OCI-LY1 (cell line): Measurements from ENCODE around the gene MACROD2.

Experiments
- H2AFZ ChIP-seq: fragments of 200-600 bp; sonication (generic), shearing (Covaris generic); 2 replicates; pipeline ENCODE4 v1.6.0; 2014; ENCODE audit warnings: antibody characterized with exemption, mild to moderate bottlenecking, low read length
- H3F3A ChIP-seq: fragments of 200-600 bp; sonication (generic), shearing (Covaris generic); 2 replicates; pipeline ENCODE4 v1.6.0; 2014; ENCODE audit warnings: mild to moderate bottlenecking, antibody characterized with exemption, low read length, moderate library complexity; ENCODE audit not compliant: insufficient read depth
- H3K27ac ChIP-seq: fragments of 200-600 bp; sonication (generic); 2 replicates; pipeline ENCODE4 v1.5.1; 2014; ENCODE audit warnings: low read length, mixed run types, mild to moderate bottlenecking, low read depth; ENCODE audit not compliant: poor library complexity, severe bottlenecking
- H3K27me3 ChIP-seq: fragments of 200-600 bp; sonication (generic); 2 replicates; pipeline ENCODE4 v1.6.0; 2014; ENCODE audit warnings: antibody characterized with exemption, mild to moderate bottlenecking, low read length, moderate library complexity; ENCODE audit not compliant: insufficient read depth
- H3K36me3 ChIP-seq: fragments of 200-600 bp; sonication (generic); 2 replicates; pipeline ENCODE4 v1.6.1; 2014; ENCODE audit warnings: mild to moderate bottlenecking, antibody characterized with exemption, low read length, moderate library complexity, mixed read lengths; ENCODE audit not compliant: insufficient read depth
- H3K4me1 ChIP-seq: fragments of 200-600 bp; sonication (generic); 2 replicates; pipeline ENCODE4 v1.5.1; 2014; ENCODE audit warnings: mild to moderate bottlenecking, low read length, moderate library complexity; ENCODE audit not compliant: insufficient read depth, severe bottlenecking
- H3K4me2 ChIP-seq: fragments of 200-600 bp; sonication (generic), shearing (Covaris generic); 2 replicates; pipeline ENCODE4 v1.6.1; 2014; ENCODE audit warnings: low read length
- H3K4me3 ChIP-seq: fragments of 200-600 bp; sonication (generic); 2 replicates; pipeline ENCODE4 v1.5.1; 2014; ENCODE audit warnings: low read length, low read depth, mild to moderate bottlenecking, mixed read lengths; ENCODE audit not compliant: poor library complexity, severe bottlenecking
- H3K79me2 ChIP-seq: fragments of 200-600 bp; shearing (Covaris generic); 2 replicates; pipeline ENCODE4 v1.6.1; 2016; ENCODE audit warnings: mixed run types, low read length, mixed read lengths; ENCODE audit not compliant: insufficient read depth
- H3K9ac ChIP-seq: fragments of 200-600 bp; sonication (generic), shearing (Covaris generic); 2 replicates; pipeline ENCODE4 v1.6.1; 2014; ENCODE audit warnings: mild to moderate bottlenecking, low read length, mixed read lengths
- H3K9me2 ChIP-seq: fragments of 200-600 bp; sonication (generic), shearing (Covaris generic); 2 replicates; pipeline ENCODE4 v1.6.1; 2014; ENCODE audit warnings: low read depth, mild to moderate bottlenecking, low read length, mixed read lengths
- H3K9me3 ChIP-seq: fragments of 200-600 bp; shearing (Covaris generic); 2 replicates; pipeline ENCODE4 v1.6.1; 2014; ENCODE audit warnings: low read length, mixed read lengths
- H4K20me1 ChIP-seq: fragments of 200-600 bp; sonication (generic), shearing (Covaris generic); 2 replicates; pipeline ENCODE4 v1.6.0; 2016; ENCODE audit warnings: mild to moderate bottlenecking, low read length; ENCODE audit not compliant: insufficient read depth
- CTCF ChIP-seq: fragments of 200-600 bp; sonication (generic), shearing (Covaris generic); IDR thresholded peaks from 2 replicates; pipeline ENCODE4 v1.5.1; 2017; ENCODE audit warnings: mild to moderate bottlenecking, antibody characterized with exemption, low read length, moderate library complexity, mixed read lengths
- EZH2 ChIP-seq: fragments of 200-600 bp; sonication (generic), shearing (Covaris generic); IDR thresholded peaks from 2 replicates; pipeline ENCODE4 v1.8.0; 2017; ENCODE audit warnings: borderline replicate concordance, mixed run types, mild to moderate bottlenecking, antibody characterized with exemption, low read length, moderate library complexity, mixed read lengths

The MACROD2 gene

GRCh38 chr20:15327123-15327522 is 1331.8 kb downstream of the MACROD2 start:
- no peak for TF ChIP-seq EZH2
- no peak for TF ChIP-seq CTCF
- Histone ChIP-seq H3F3A (no peaks in the 10 kb centered on the region), H3K36me3 (no peaks in the 10 kb centered on the region)

GRCh38 chr20:15328084-15328483 is 1332.8 kb downstream of the MACROD2 start:
- Histone ChIP-seq H3K9me2 (no peaks in the 10 kb centered on the region), H3K27ac (no peak overlapping the region), H3K79me2 (no peaks in the 10 kb centered on the region), H3K4me1 (no peaks in the 10 kb centered on the region), H3K9ac (no peak overlapping the region), H2AFZ (no peak overlapping the region), H3K27me3 (no peaks in the 10 kb centered on the region), H4K20me1 (no peaks in the 10 kb centered on the region), H3K4me3 (no peak overlapping the region), H3K36me3 (no peaks in the 10 kb centered on the region), H3F3A (no peaks in the 10 kb centered on the region), H3K9me3 (no peaks in the 10 kb centered on the region), H3K4me2 (no peak overlapping the region)
- TF ChIP-seq EZH2 = no peak
- TF ChIP-seq CTCF = no peak

More at GRCh38 chr20:15327123-15327522, 1331.8 kb downstream of the MACROD2 start:
- Histone ChIP-seq H3K27me3 (no peaks in the 10 kb centered on the region), H3K4me2 (no peak overlapping the region), H3K9me2 (no peaks in the 10 kb centered on the region), H3K4me1 (no peaks in the 10 kb centered on the region), H3K79me2 (no peaks in the 10 kb centered on the region), H3K9me3 (no peaks in the 10 kb centered on the region), H3K4me3 (no peak overlapping the region), H4K20me1 (no peaks in the 10 kb centered on the region), H3K9ac (no peak overlapping the region), H2AFZ (no peak overlapping the region), H3K27ac (no peak overlapping the region)

GRCh38 chr20:15332711-15333160 is 1337.4 kb downstream of the MACROD2 start:
- H3K9me2 ChIP-seq = no peaks in the 10 kb centered on the region
- no peak overlapping the region for H3K27ac ChIP-seq
- no peak overlapping the region for H3K4me3 ChIP-seq
- no peaks in the 10 kb centered on the region for H3K9me3 ChIP-seq
- no peaks in the 10 kb centered on the region for H4K20me1 ChIP-seq
- H3K27me3 ChIP-seq = no peaks in the 10 kb centered on the region
- H3K4me1 ChIP-seq = no peaks in the 10 kb centered on the region
- H2AFZ ChIP-seq = no peak overlapping the region
- no peak overlapping the region for H3K9ac ChIP-seq
- H3F3A ChIP-seq = no peaks in the 10 kb centered on the region
- H3K79me2 ChIP-seq = no peaks in the 10 kb centered on the region
- TF ChIP-seq CTCF = no peak
- TF ChIP-seq EZH2 = no peak
- H3K36me3 ChIP-seq = no peaks in the 10 kb centered on the region
- H3K4me2 ChIP-seq = no peak overlapping the region
